ENCODE measurements around the gene SYCE1.
"Not testable (repeated sequence)": the region's sequence is repeated elsewhere in the genome, so short reads cannot be mapped to it uniquely, and the experiment has no call there.

Gene SYCE1

DNA sequence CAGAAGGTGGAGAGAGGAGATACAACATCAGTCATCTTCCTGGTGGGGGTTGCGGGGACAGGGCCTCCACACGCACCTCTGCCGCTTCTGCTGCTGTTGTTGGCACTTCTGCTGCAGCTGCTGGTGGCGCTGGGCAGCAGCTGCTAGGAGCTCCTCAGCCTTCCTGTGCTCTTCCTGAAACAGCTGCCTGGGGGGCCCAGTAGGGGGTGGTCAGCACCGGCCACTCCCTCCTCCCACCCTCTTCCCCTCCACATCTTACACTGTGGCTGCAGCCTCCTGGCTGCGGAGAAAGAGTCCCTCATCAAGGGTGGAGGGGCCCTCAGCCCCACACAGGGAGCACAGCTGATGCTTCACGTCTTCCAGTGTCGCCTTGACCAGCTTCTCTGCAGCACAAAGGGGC, 9.9 kb downstream of the SYCE1 start:
- DNase-seq, result peak; percentile 23

GRCh38 chr10:133554600-133554999, 10.8 kb downstream of the SYCE1 start:
- no peak for DNase-seq

- no peak for DNase-seq
Observed at GRCh38 chr10:133544506-133544905, 20.9 kb downstream of the SYCE1 start.

DNA sequence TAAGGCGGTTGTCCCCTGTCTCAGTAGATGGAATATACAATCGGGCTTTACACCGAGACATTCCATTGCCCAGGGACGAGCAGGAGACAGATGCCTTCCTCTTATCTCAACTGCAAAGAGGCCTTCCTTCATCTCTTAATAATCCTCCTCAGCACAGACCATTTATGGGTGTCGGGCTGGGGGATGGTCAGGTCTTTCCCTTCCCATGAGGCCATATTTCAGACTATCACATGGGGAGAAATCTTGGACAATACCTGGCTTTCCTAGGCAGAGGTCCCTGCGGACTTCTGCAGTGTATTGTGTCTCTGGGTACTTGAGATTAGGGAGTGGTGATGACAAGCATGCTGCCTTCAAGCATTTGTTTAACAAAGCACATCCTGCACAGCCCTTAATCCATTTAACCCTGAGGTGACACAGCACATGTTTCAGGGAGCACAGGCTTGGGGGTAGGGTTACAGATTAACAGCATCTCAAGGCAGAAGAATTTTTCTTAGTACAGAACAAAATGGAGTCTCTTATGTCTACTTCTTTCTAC, 23.9 kb downstream of the SYCE1 start:
- not testable (repeated sequence) for DNase-seq

- no peak for DNase-seq
Observed at GRCh38 chr10:133537546-133538545, 27.5 kb downstream of the SYCE1 start.

- no peak for DNase-seq
Observed at GRCh38 chr10:133536198-133536597, 29.2 kb downstream of the SYCE1 start.

DNA sequence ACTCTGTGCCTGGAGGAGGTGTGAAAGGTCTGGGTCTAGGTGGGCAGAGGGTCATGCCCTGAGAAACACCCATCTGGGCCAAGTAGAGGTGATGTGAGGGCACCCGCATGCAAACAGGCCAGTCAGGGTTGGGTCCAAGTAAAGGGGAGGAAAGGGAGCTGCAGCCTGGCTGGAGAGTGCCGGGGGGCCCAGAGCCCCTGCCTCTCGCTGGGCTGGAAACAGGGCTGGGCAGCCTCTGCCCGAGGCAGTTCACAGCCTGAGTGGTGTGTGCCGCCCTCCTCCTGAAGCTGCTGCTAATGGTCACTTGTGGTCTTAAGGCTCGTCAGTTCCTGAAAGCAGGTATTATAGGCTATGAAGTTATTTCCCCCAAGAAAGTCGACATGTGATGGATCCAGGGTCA, 31.0 kb downstream of the SYCE1 start:
- DNase-seq, result no peak

DNA sequence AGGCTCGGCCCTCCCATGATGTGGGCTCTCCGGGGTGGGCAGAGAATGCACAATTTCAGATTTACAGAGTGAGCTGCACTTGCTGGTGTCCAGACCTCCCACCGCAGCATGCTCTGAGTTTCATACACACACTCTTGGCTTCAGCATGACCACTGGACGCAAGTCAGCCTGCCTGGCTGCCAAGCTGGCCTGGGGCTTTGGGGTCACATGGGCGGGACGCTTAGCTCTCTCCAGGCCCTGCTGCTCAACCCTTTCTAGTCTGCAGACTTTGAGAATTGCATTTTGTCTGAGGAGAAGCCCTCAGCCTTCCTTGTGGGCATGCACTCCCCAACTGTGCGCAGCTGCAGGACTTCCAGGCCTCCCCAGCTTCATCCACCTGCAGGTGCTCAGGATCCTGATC, 32.5 kb downstream of the SYCE1 start:
- no peak for DNase-seq

GRCh38 chr10:133530506-133530905, 34.9 kb downstream of the SYCE1 start:
- DNase-seq, result no peak

DNA sequence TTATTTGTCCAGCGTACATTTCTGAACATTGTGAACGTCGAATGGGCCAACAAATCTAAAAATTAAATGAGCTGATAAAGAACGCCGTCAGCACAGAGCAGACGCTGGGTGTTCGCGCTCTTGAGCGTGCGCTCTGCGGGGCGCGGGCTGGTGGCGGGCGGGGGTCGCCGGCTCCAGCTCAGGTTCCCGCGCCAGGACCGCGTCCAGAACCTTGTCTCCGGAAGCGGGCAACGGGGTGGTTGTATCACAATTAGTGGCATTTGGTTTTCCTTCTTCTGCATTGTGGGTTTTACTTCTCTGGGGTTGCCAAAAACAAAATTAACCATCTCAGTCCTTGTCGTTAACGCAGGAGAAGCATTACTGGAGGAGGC, 35.8 kb downstream of the SYCE1 start:
- no peak for DNase-seq

- peak; percentile 62 for DNase-seq
Observed at GRCh38 chr10:133528845-133529575, 36.4 kb downstream of the SYCE1 start.

DNA sequence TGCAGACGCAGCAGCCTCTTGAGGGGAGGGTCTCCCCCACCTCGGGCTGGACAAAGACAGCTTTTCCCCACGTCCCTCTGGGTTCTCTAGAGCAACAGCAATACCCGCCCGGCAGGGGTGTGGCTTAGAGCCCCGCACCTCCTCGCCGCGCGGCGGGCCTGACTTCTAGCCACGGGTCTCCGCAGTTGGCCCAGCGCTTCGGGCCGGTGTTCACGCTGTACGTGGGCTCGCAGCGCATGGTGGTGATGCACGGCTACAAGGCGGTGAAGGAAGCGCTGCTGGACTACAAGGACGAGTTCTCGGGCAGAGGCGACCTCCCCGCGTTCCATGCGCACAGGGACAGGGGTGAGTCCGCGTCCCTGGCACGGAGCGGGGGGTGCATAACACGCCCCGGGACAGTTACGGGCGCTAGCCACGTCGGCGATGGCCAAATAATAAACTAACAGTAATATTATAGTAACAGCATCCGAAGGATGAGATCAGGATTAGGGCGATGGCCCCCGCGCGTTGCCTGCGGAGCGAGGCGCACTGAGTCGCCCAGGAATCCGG, 37.0 kb downstream of the SYCE1 start:
- DNase-seq, result peak; percentile 39

GRCh38 chr10:133527771-133528271, 37.6 kb downstream of the SYCE1 start:
- peak; percentile 28 for DNase-seq

DNA sequence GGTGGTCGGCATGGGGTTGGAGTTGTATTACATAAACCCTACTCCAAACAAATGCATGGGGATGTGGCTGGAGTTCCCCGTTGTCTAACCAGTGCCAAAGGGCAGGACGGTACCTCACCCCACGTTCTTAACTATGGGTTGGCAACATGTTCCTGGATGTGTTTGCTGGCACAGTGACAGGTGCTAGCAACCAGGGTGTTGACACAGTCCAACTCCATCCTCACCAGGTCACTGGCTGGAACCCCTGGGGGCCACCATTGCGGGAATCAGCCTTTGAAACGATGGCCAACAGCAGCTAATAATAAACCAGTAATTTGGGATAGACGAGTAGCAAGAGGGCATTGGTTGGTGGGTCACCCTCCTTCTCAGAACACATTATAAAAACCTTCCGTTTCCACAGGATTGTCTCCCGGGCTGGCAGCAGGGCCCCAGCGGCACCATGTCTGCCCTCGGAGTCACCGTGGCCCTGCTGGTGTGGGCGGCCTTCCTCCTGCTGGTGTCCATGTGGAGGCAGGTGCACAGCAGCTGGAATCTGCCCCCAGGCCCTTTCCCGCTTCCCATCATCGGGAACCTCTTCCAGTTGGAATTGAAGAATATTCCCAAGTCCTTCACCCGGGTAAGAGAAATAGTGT, 38.3 kb downstream of the SYCE1 start, which contains the start of gene CYP2E1:
TSS of gene CYP2E1 (plus strand) at position 407 of the 632 bp plus-strand sequence. CDS start at position 440, 33 bp downstream.
- peak; percentile 56 for DNase-seq

DNA sequence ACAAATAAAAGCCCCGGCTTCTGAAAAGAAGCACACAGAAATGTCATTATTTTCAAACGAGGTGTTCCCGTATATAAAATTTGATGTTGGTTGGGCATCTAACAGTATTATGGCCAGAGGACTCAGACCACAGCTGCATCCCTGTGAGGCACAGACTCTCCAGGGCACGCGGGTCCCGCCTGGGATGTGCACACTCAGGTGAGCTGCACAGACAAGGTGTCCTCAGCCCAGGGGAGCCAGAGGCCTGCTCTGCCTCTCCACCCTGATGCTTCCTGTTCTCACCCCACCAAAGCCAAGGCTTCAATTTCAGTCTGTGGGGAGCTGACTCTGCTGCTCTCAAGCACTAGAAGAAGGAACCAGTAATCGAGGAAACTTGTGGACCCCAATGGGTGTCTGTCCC, 39.9 kb downstream of the SYCE1 start:
- DNase-seq, result no peak

GRCh38 chr10:133523631-133524203, 41.7 kb downstream of the SYCE1 start:
- no peak for DNase-seq

DNA sequence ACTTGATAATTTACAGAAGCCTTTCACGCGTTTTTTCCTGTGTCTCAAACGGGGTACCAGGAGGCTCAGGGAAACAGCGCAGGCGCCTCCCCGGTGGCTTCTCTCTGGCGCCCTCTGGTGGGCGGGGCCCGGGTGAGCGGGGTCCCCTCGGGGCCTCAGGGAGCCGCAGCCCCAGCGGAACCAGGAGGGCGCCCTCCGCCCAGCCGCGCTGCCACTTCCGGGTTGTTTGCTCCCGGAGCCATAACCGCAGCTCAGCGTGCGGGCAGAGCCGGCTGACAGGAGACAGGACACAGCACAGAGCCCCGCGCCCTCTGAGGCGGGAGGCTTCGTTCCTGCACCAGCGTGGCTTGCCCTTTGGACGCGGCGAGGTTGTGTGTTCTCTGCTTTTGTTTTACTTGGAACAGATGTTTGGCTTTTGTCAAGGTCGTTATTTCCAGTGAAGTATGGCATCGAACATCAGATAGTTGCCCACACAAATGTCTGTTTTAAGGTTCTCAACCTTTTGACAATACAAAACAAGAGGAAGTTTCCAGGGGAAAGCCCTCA, 45.1 kb downstream of the SYCE1 start:
- DNase-seq, result peak; percentile 80

- DNase-seq, result peak; percentile 30
Observed at GRCh38 chr10:133518517-133518916, 46.9 kb downstream of the SYCE1 start.

- no peak for DNase-seq
Observed at GRCh38 chr10:133516057-133516456, 49.3 kb downstream of the SYCE1 start.

- no peak for DNase-seq
Observed at GRCh38 chr10:133515471-133515870, 49.9 kb downstream of the SYCE1 start.

DNA sequence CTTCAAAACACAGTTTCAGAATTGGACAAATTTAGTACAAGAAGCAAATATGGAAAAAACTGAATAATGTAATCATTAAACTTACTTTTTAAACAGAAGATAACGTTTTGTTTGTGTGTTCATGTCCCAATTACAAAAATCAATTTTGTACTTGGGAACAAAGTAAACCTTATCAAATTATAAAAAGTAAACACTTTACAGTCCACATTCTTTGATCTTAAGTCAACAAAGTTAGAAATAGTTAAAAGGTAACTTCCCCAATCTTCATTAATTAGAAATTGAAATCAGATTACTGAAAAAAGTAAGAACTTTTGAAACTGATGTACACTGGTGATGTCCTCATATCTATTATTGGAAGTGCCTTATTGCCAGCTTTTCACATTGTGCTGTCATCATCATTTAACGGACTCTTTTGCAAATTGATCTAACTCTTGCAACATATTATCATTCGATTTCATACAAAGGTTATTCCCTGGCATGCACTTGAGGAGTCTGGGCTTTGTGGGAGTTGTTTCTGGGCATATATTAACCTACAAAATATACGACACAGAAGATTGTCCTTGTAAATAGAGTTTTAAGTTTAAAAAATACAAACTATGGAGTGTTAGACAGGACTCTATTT, 53.4 kb downstream of the SYCE1 start:
- no peak for DNase-seq

Data from NCI-H146 (cell line).